ENCODE results near the gene EVC. TPM values are rescaled to one million over a fixed set of nuclear protein-coding genes. Genes with fewer than 3 reads are reported as not detected.

EVC gene
- total RNA-seq, 1 donor: 58.2 TPM

- H3K4me3 ChIP-seq (ENCODE audit: low read depth, low read length): no peak overlapping the region
- DNase-seq (ENCODE audit: low read depth): no peak
- TF ChIP-seq CTCF (IDR thresholded peaks at IDR 0.05; ENCODE audit: insufficient read depth, low read length): no peak
Observed at GRCh38 chr4:5782829-5783476, 72.0 kb downstream of the EVC start.

GRCh38 chr4:5783486-5783885 is 72.5 kb downstream of the EVC start:
- no peak for DNase-seq (ENCODE audit: low read depth)
- no peak overlapping the region for H3K4me3 ChIP-seq (ENCODE audit: low read depth, low read length)
- TF ChIP-seq CTCF (IDR thresholded peaks at IDR 0.05; ENCODE audit: insufficient read depth, low read length): no peak

GRCh38 chr4:5784021-5784420 is 73.0 kb downstream of the EVC start:
- no peak for TF ChIP-seq CTCF (IDR thresholded peaks at IDR 0.05; ENCODE audit: insufficient read depth, low read length)
- no peak for DNase-seq (ENCODE audit: low read depth)
- no peak overlapping the region for H3K4me3 ChIP-seq (ENCODE audit: low read depth, low read length)

- DNase-seq (ENCODE audit: low read depth): peak; percentile 48
- no peak overlapping the region for H3K4me3 ChIP-seq (ENCODE audit: low read depth, low read length)
- no peak for TF ChIP-seq CTCF (IDR thresholded peaks at IDR 0.05; ENCODE audit: insufficient read depth, low read length)
Observed at GRCh38 chr4:5784960-5785611, 74.1 kb downstream of the EVC start.

GRCh38 chr4:5785806-5786680 is 75.0 kb downstream of the EVC start:
- peak; percentile 92 for DNase-seq (ENCODE audit: low read depth)
- H3K4me3 ChIP-seq (ENCODE audit: low read depth, low read length): no peak overlapping the region
- no peak for TF ChIP-seq CTCF (IDR thresholded peaks at IDR 0.05; ENCODE audit: insufficient read depth, low read length)

- DNase-seq (ENCODE audit: low read depth): no peak
- H3K4me3 ChIP-seq (ENCODE audit: low read depth, low read length): no peak overlapping the region
Observed at GRCh38 chr4:5787311-5787710, 76.3 kb downstream of the EVC start.

More at GRCh38 chr4:5787311-5787710, 76.3 kb downstream of the EVC start:
- no peak for TF ChIP-seq CTCF (IDR thresholded peaks at IDR 0.05; ENCODE audit: insufficient read depth, low read length)
